GM19372 (cell line): ENCODE measurements around the gene PIGK.
"Not testable (repeated sequence)": the region's sequence is repeated elsewhere in the genome, so short reads cannot be mapped to it uniquely, and the experiment has no call there.

ENCODE experiments used
- ATAC-seq: cut with Tn5 transposase; IDR thresholded peaks from one replicate; pipeline ENCODE4 v1.9.1; 2021; ENCODE audit warnings: mild to moderate bottlenecking, low read depth, moderate library complexity; ENCODE audit not compliant: unreplicated experiment

The PIGK gene

DNA sequence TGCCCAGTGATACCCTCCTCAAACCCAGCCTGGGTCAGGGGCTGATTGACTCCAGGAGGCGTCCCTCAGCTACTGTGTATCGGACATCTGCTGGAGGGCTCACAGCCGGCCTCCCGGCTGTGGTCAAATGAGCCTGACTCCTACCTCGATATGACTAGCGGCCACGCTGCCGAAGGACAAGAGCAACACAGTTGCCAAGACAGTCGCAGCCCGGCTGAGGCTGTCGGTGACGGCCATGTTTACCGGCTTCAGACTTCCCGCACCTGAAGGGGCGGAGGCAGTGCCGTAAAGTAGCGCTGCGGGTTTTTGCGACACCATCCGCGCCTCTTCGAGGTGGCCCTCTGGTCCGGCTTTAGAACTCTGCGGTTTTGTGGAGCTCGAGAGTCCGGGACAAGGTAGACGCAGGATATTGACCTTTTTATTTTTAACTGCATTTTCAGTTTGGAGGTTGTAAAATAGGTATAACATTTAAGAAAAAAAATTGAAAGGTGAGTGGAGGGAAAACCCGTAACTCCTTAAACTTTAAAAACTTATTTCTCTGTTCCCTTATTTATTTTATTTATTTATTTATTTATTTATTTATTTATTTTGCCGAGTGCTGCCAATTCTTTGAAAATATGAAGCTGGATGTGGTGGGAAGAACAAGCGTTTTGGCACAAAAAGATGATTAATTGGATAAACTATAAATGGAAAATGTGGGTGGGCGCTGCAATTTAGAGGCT is at the start of gene PIGK:
Gene PIGK (minus strand): TSS at position 265 of the 722 bp plus-strand sequence. CDS start 28 bp downstream, at position 237.
- ATAC-seq = peak; percentile 94

- no peak for ATAC-seq
Observed at GRCh38 chr1:77267035-77267434, 47.8 kb upstream of the PIGK start.

- no peak for ATAC-seq
Observed at GRCh38 chr1:77265180-77265579, 46.0 kb upstream of the PIGK start.

- ATAC-seq = no peak
Observed at GRCh38 chr1:77263708-77264107, 44.5 kb upstream of the PIGK start.

DNA sequence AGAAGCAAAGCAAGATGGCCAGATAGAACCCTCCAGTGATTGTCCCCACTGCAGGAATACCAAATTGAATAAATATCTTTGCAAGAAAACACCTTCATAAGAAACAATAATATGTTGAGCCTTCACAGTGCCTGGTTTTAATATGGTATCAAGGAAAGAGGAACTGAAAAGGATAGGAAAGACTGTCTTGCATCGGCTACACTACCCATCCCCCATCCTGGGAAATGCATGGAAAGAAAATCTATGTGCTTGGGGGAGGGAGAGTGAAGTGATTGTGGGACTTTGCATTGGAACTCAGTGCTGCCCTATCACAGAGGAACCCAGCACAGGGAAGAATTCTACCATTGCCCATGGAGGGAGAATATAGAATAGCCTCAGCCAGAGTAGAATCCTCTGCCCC is 34.0 kb upstream of the PIGK start:
- ATAC-seq = no peak

DNA sequence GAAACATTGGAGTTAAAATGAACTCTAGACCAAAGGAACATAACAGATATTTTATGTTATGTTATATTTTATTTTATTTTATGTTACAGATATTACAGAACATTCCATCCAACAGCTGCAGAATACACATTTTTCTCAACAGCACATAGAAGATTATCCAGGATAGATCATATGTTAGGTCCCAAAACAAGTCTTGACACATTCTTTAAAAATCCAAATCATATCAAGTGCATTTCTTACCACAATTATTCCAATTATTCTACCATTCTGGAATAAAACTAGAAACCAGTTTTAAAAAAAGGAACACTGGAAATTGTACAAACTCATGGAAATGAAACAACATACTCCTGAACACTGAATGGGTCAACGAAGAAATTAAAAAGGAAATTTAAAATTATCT is 30.9 kb upstream of the PIGK start:
- no peak for ATAC-seq

DNA sequence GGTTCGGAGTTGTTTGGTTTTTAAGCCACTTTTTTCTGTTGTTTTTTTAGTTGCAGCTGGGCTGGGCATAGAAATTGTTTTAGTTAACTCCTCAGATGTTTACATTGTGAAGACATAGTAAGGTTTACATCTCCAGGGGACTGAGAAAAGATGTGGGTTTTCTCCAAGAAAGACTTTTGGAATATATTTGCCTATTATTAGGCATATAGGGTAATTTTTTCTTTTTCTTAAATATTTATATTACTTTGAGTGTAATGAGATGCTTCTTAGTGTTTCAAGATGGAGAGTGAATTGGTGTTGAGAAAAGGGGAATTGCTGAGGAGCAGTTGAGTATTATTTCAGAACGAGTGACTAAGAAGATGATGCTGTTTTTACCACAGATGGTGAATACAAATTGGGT is 26.6 kb upstream of the PIGK start:
- no peak for ATAC-seq

GRCh38 chr1:77239311-77239710 is 20.1 kb upstream of the PIGK start:
- ATAC-seq = no peak

GRCh38 chr1:77238462-77238861 is 19.2 kb upstream of the PIGK start:
- ATAC-seq = no peak

- ATAC-seq = no peak
Observed at GRCh38 chr1:77234943-77235342, 15.7 kb upstream of the PIGK start.

DNA sequence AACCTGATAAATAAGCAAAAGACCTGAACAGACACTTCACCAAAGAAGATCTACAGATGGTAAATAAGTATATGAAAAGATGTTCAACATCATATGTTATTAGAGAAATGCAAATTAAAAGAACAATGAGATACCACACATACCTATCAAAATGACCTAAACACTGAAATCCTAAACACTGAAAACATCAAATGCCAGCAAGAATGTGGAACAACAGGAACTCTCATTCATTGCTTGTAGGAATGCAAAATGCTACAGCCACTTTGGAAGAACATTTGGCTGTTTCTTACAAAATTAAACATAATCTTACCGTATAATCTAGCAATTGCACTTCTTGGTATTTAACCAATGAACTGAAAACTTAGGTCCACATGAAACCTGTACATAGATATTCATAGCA is 14.9 kb upstream of the PIGK start:
- ATAC-seq = no peak

DNA sequence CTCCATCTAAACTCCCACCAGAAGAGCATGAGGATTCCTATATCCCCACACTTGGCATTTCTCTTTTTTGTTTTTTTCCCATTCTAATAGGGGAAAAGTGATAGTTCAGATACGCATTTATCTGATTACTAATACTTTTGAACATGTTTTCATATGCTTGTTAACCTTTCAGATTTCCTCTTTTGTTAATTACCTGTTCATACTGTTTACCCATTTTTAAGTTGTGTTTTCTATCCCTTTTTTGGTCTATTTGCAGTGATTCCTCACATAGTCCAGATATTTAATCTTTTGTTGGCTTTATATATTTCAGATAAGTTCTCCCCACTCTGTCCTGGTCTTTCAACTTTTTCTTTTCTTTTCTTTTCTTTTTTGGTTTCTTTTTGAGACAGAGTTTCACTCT is 13.6 kb upstream of the PIGK start:
- no peak for ATAC-seq

DNA sequence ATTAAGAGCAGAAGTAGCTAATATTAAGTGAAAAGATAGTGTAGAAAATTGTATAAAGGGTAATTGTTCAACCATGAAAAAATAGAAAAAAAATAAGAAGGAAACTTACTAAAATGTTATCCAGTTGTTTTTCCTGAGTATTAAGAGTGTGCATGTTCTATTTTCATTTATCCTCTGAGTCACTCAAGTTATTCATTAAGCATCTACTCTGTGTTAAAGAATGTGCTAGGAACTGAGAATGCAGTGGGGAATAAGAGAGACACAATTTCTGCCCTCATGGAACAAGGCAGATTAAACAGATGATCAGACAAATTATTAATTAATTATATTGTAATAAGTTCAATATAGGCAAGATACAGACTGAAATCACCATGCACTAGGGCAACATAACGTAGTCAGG is 10.8 kb upstream of the PIGK start:
- ATAC-seq = no peak

DNA sequence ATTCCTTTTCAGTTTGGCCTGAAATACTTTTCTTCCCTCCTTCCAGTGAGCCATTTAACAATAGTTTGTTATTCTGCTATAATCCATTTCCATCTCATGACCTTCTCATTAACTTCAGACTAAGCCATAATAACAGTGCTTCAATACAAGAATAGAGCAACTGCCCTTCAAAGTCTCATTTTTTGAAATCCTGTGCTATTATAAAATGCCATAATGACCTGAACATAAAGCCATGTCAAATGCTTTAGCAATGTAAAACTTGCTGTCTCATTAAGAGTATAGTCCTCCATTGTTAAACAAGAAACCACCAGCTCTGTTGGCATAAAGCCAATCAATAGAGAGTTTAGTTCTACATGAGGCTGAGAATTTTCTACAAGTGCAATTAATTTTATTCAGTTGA is 9.6 kb upstream of the PIGK start:
- no peak for ATAC-seq

DNA sequence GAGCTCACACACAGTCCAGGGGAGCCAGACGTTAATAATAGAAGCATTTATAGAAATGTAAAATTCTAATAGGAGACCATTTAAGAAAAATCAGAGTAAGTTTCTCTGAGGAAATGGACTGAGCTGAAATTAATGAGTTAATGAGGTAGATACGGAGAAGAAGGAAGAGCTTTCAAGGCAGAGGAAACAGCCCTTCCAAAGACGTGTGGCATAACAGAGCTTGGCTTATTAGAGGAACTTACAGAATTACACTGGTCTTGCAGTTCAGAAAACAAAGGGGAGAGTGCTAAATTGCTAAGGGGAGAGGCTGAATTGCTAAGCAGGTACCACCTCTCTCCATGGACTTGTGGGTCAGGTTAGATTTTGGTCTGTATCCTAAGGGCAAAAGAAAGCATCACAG is 8.2 kb upstream of the PIGK start:
- no peak for ATAC-seq

DNA sequence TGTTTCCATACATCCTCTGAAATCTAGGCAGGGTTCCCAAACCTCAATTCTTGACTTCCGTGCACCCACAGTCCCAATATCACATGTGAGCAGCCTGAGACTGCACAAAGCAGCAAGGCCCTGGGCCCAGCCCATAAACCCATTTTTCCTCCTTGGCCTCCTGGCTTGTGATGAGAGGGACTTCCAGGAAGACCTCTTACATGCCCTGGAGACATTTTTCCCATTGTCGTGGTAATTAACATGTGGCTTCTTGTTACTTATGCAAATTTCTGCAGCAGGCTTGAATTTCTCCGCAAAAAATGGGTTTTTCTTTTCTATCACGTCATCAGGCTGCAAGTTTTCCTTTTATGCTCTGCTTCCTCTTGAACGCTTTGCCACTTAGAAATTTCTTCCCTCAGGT is 3.3 kb upstream of the PIGK start:
- no peak for ATAC-seq

GRCh38 chr1:77220687-77221463 is 1.6 kb upstream of the PIGK start:
- no peak for ATAC-seq

DNA sequence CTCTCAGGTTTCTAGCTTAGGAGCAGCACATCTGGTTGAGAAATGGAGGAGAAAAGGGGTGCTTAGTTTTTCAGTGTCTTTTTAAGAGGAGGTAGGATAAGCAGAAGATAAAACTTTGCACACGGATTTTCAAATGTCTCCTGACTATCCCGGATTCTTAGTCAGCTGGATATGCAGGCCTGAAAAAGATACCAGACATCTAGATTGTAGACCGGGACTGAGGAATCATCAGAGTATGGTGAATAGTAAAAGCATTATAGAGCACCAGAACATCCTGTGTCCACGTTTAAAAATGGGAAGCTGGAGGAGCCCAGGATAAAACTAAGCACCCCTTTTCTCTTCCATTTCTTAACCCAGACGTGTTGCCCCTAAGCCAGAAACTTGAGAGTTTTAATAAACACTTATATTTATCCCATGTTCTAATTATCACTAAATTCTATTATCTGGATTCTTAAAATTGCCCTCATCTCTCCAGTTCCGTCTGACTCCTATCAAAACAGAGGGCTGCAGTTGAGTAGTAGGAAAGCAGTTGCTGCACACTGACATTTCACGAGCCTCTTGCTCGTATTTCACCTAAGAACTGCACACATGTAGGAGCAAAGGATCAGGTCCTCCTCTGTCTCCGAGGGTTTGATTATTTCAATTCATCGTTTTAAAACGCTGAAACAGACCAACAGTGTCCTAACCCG is 609 bp downstream of the PIGK start:
- peak; percentile 37 for ATAC-seq

GRCh38 chr1:77204043-77204442 is 15.2 kb downstream of the PIGK start:
- ATAC-seq = not testable (repeated sequence)

- ATAC-seq = no peak
Observed at GRCh38 chr1:77202751-77203150, 16.5 kb downstream of the PIGK start.

DNA sequence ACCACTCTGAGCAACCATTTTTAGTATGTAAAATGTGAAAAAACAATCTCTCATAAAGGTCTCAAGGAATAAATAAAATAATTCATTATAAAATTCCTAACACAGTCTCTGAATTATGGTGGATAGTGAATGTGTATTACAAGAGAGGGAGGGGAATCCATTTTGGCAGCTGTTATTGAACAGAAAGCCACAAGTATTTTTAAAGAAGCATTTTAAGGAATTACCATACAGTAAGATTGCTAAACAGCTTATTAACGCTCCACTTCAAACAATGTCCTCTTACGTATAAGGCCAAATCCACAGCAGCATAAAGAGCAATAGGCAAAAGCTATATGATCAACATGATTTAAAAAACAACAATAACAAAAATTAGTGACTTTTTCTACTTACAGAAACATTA is 18.4 kb downstream of the PIGK start:
- no peak for ATAC-seq
